Duodenal mucosa (tissue), 2 donors: ENCODE measurements around the gene PSMB9.

Experiments
- H3K27ac ChIP-seq: one replicate; pipeline ENCODE4 v1.7.0; 2013; ENCODE audit warnings: low read depth, low read length
- H3K27me3 ChIP-seq, 2 donors: one replicate each; pipeline ENCODE4 v1.7.0; 2013; ENCODE audit warnings: low read length in 2 of 2, control low read depth in 1 of 2; ENCODE audit not compliant: insufficient read depth in 2 of 2, control insufficient read depth in 1 of 2
- H3K36me3 ChIP-seq, 2 donors: one replicate each; pipeline ENCODE4 v1.7.0; 2013; ENCODE audit warnings: low read length in 2 of 2, control low read depth in 1 of 2; ENCODE audit not compliant: insufficient read depth in 2 of 2, control insufficient read depth in 1 of 2
- H3K4me1 ChIP-seq, 2 donors: one replicate each; pipeline ENCODE4 v1.7.0; 2013; ENCODE audit warnings: low read length in 2 of 2, control low read depth in 1 of 2; ENCODE audit not compliant: insufficient read depth in 2 of 2, control insufficient read depth in 1 of 2
- H3K4me3 ChIP-seq, 2 donors: one replicate each; pipeline ENCODE4 v1.7.0; 2013; ENCODE audit warnings: low read length in 2 of 2, low read depth in 1 of 2
- H3K9ac ChIP-seq, 2 donors: one replicate each; pipeline ENCODE4 v1.7.0; 2013; ENCODE audit warnings: low read length in 2 of 2, low read depth in 1 of 2
- H3K9me3 ChIP-seq, 2 donors: one replicate each; pipeline ENCODE4 v1.7.0; 2013; ENCODE audit warnings: low read length in 2 of 2, control low read depth in 1 of 2; ENCODE audit not compliant: control insufficient read depth in 1 of 2

Gene PSMB9

DNA sequence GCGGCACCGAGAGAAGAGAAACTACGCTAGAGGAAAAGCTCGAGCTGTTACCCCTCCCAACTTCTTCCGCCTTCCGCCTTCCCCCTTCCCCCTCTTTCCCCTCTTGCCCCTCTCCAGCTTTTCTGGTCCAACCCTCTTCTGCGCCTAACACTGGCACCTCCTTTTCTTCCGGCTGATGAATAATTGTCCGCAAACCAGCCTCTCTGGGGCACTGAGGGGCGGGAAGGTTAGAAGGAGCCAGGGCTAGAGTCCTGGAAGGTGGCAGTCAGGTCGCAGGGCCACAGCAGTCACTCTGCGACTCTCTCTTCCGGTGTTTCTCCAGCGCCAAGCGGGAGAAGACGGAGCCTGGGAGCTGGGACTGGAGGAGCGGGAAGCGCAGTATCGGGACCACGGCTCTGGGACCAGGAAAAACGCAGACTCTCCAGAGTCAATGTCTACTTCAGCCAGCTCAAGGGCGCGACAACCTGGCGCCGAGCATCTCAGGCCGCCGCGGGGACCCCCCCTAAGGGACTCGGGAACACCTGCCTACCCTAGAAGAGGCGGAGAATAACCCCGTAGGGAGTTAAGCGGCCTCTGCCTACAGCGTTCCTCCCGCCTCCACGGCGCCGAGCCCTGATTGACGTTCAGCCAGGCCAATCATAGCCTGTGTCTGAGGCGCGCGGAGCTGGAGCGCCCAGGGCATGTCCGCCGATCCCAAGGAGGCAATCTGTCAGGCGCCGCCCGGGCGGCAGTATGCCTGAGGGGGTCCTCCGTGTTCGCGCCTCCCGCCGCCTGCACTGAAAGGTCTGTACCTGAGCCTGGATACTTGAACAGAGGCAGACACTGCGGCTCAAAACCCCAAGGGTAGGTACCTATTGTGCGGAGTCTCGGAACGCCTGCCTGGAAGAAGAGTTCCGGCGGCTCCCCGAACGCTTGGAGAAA lies 40.4 kb downstream of the PSMB9 start:
- Histone ChIP-seq H3K27ac (peak overlapping the region; percentile 90), H3K9ac (peak overlapping the region; percentile 76 to 91), H3K9me3 (no peaks in the 10 kb centered on the region), H3K4me1 (peaks cover 12 to 21% of the 10 kb centered on the region in 2 donors), H3K4me3 (peak overlapping the region; percentile 84 to 97), H3K27me3 (no peaks in the 10 kb centered on the region), H3K36me3 (no peaks in the 10 kb centered on the region)

DNA sequence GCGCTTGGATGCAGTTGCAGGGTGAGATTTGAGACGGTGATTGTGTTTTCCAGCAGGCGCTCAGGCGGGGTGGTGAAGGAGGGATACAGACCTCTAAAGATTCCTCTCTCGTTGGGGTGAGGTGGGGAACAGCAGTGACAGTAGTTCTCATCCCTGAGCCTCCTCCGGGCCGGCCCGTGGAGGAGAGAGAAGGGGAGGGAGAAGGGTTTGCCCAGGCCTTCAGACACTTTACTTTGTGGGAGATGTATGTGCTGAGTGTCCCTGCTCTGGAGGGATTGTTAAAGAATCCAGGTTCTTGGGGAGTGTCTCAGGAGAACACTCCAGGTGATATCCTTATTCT lies 41.0 kb downstream of the PSMB9 start:
- H3K9me3 ChIP-seq = no peaks in the 10 kb centered on the region
- H3K27ac ChIP-seq = peak overlapping the region; percentile 90
- H3K36me3 ChIP-seq = no peaks in the 10 kb centered on the region
- H3K4me1 ChIP-seq = peaks cover 12 to 21% of the 10 kb centered on the region in 2 donors
- peak overlapping the region; percentile 84 to 97 for H3K4me3 ChIP-seq
- H3K9ac ChIP-seq = peak overlapping the region; percentile 76 to 91
- H3K27me3 ChIP-seq = no peaks in the 10 kb centered on the region

DNA sequence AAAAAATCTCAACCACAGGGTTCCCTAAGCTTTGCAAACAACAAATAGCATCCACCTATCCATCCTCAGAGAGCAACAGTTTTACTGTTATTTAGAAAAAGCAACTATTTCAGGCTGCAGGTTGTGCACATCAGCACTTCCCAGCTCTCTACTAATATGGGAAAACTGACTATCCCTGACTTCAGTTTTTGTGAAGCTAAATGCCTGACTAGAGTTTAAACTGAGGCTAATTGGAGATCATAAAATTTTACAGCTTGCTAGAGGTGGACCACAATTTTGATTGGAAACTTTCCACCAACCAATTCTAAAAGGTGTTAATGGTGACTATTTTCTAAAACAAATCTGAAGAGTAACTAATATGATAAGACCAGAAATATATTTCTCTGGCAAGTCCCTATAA lies 50.0 kb downstream of the PSMB9 start:
- no peaks in the 10 kb centered on the region for H3K9me3 ChIP-seq
- H3K36me3 ChIP-seq = peaks cover 0 to 5% of the 10 kb centered on the region in 2 donors
- H3K4me3 ChIP-seq = no peak overlapping the region
- H3K4me1 ChIP-seq = no peaks in the 10 kb centered on the region
- no peak overlapping the region for H3K9ac ChIP-seq
- no peak overlapping the region for H3K27ac ChIP-seq
- H3K27me3 ChIP-seq = no peaks in the 10 kb centered on the region

DNA sequence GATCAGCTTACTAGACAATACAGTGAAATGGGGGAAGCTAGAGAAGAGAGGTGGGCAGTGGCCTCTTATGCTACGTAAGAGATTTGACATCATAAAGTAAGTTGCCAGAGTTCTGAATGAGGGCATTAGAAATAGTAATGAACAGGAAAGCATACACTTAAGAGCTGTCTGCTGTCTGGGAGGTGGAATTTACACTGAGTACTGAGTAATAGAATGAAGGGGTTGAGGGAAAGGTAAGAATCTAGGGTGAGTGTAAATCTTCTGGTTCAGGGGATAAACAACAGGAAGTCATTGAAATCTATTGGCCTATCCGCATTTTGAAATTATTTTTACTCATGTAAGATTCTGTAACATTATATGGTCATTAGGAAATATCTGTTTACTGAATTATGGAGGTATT lies 51.1 kb downstream of the PSMB9 start:
- Histone ChIP-seq H3K36me3 (peaks cover 0 to 5% of the 10 kb centered on the region in 2 donors), H3K4me1 (no peaks in the 10 kb centered on the region)

DNA sequence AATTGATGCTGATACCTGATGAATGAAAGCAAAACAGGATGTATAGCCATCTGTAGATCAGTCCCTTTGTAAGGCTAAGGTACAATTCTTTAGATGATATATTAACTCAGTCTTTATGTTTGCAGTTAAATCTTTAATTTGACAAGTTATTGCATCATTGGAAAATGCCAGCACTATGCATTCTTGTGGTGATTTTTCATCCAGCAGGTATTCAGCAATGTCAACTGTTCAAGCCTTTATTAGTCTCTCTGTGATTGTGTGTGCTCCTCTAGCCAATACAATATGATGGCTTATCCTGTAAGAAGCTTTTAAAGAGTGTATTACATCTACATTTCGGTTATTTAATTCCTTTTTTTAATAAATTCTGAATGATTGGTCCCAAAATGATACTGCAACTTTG lies 52.5 kb downstream of the PSMB9 start:
- H3K9me3 ChIP-seq = no peaks in the 10 kb centered on the region
- no peaks in the 10 kb centered on the region for H3K36me3 ChIP-seq
- no peaks in the 10 kb centered on the region for H3K27me3 ChIP-seq
- no peak overlapping the region for H3K27ac ChIP-seq
- no peaks in the 10 kb centered on the region for H3K4me1 ChIP-seq
- no peak overlapping the region for H3K4me3 ChIP-seq
- H3K9ac ChIP-seq = no peak overlapping the region

More for the DNA sequence above, 51.1 kb downstream of the PSMB9 start:
- H3K9me3 ChIP-seq = no peaks in the 10 kb centered on the region
- no peak overlapping the region for H3K9ac ChIP-seq
- H3K27ac ChIP-seq = no peak overlapping the region
- H3K27me3 ChIP-seq = no peaks in the 10 kb centered on the region
- no peak overlapping the region for H3K4me3 ChIP-seq

DNA sequence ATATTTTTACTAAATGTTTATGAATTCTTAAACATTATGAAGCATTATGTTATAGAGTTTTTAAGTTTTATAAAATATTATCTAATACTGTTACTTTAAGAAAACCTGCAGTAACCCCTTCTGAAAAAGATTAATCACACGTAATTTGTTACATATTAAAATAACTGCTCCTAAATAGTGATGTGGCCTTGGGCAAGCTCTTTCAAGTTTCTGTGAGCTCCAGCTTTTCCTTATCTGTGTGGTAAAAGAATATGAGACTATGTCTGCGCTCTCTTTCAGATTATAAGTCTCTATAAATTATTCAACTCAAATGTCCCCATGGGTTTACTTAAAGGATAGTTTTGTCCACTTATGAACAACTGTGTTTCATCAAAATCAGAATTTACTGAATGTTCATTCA lies 54.9 kb downstream of the PSMB9 start:
- H3K36me3 ChIP-seq = no peaks in the 10 kb centered on the region
- no peak overlapping the region for H3K9ac ChIP-seq
- H3K4me1 ChIP-seq = no peaks in the 10 kb centered on the region
- H3K4me3 ChIP-seq = no peak overlapping the region
- no peaks in the 10 kb centered on the region for H3K9me3 ChIP-seq
- H3K27ac ChIP-seq = no peak overlapping the region
- H3K27me3 ChIP-seq = no peaks in the 10 kb centered on the region
